ENCODE results near the gene FOXN1.

The FOXN1 gene

GRCh38 chr17:28541439-28541838 is 35.3 kb downstream of the FOXN1 start:
- Histone ChIP-seq H3K79me2 (ENCODE audit: insufficient read depth, low read length) (no peaks in the 10 kb centered on the region), H3K4me2 (ENCODE audit: low read depth, low read length, poor library complexity, severe bottlenecking) (no peak overlapping the region), H4K20me1 (ENCODE audit: insufficient read depth, low read length, poor library complexity, severe bottlenecking) (no peaks in the 10 kb centered on the region), H3K4me3 (ENCODE audit: low read length, poor library complexity, severe bottlenecking) (no peak overlapping the region), H3K9me2 (replicated peaks; ENCODE audit: low read depth, low read length) (no peaks in the 10 kb centered on the region), H3K9ac (ENCODE audit: low read depth, low read length, poor library complexity, severe bottlenecking) (no peak overlapping the region), H3K36me3 (ENCODE audit: insufficient read depth, low read length) (no peaks in the 10 kb centered on the region), H3F3A (ENCODE audit: low read depth) (no peaks in the 10 kb centered on the region), H3K9me3 (ENCODE audit: insufficient read depth, low read depth, low read length) (no peaks in the 10 kb centered on the region), H2AFZ (ENCODE audit: low read length) (no peak overlapping the region), H3K4me1 (ENCODE audit: insufficient read depth, low read length, poor library complexity, severe bottlenecking) (no peaks in the 10 kb centered on the region), H3K27me3 (ENCODE audit: insufficient read depth, low read length, poor library complexity, severe bottlenecking) (no peaks in the 10 kb centered on the region)
- TF ChIP-seq CTCF (conservative IDR thresholded peaks at IDR 0.05; ENCODE audit: low read length): no peak
- TF ChIP-seq EZH2phosphoT487 (IDR thresholded peaks at IDR 0.05; ENCODE audit: borderline replicate concordance): no peak

- no peaks in the 10 kb centered on the region for H3F3A ChIP-seq (ENCODE audit: low read depth)
- H3K27me3 ChIP-seq (ENCODE audit: insufficient read depth, low read length, poor library complexity, severe bottlenecking): no peaks in the 10 kb centered on the region
- H3K4me2 ChIP-seq (ENCODE audit: low read depth, low read length, poor library complexity, severe bottlenecking): no peak overlapping the region
- no peak overlapping the region for H2AFZ ChIP-seq (ENCODE audit: low read length)
- H3K9me3 ChIP-seq (ENCODE audit: insufficient read depth, low read depth, low read length): no peaks in the 10 kb centered on the region
- peaks cover 5% of the 10 kb centered on the region; the same call in 1 of the 2 replicates for H3K79me2 ChIP-seq (ENCODE audit: insufficient read depth, low read length)
- peaks cover 13% of the 10 kb centered on the region for H3K4me1 ChIP-seq (ENCODE audit: insufficient read depth, low read length, poor library complexity, severe bottlenecking)
- H4K20me1 ChIP-seq (ENCODE audit: insufficient read depth, low read length, poor library complexity, severe bottlenecking): no peaks in the 10 kb centered on the region
- H3K9ac ChIP-seq (ENCODE audit: low read depth, low read length, poor library complexity, severe bottlenecking): no peak overlapping the region
- H3K36me3 ChIP-seq (ENCODE audit: insufficient read depth, low read length): no peaks in the 10 kb centered on the region; the same call in 1 of the 2 replicates
- TF ChIP-seq EZH2phosphoT487 (IDR thresholded peaks at IDR 0.05; ENCODE audit: borderline replicate concordance) (no peak), CTCF (conservative IDR thresholded peaks at IDR 0.05; ENCODE audit: low read length) (no peak)
- no peak overlapping the region for H3K4me3 ChIP-seq (ENCODE audit: low read length, poor library complexity, severe bottlenecking)
- H3K9me2 ChIP-seq (replicated peaks; ENCODE audit: low read depth, low read length): no peaks in the 10 kb centered on the region
These were observed 38.4 kb downstream of the FOXN1 start for GRCh38 chr17:28544402-28545140.

- Histone ChIP-seq H3K9ac (ENCODE audit: low read depth, low read length, poor library complexity, severe bottlenecking) (no peak overlapping the region), H3K4me3 (ENCODE audit: low read length, poor library complexity, severe bottlenecking) (no peak overlapping the region), H3K27me3 (ENCODE audit: insufficient read depth, low read length, poor library complexity, severe bottlenecking) (no peaks in the 10 kb centered on the region), H3K9me2 (replicated peaks; ENCODE audit: low read depth, low read length) (no peaks in the 10 kb centered on the region), H3K4me2 (ENCODE audit: low read depth, low read length, poor library complexity, severe bottlenecking) (no peak overlapping the region), H3F3A (ENCODE audit: low read depth) (no peaks in the 10 kb centered on the region), H3K79me2 (ENCODE audit: insufficient read depth, low read length) (peaks cover 5% of the 10 kb centered on the region; the same call in 1 of the 2 replicates), H3K9me3 (ENCODE audit: insufficient read depth, low read depth, low read length) (no peaks in the 10 kb centered on the region), H2AFZ (ENCODE audit: low read length) (no peak overlapping the region), H3K4me1 (ENCODE audit: insufficient read depth, low read length, poor library complexity, severe bottlenecking) (peaks cover 18% of the 10 kb centered on the region), H4K20me1 (ENCODE audit: insufficient read depth, low read length, poor library complexity, severe bottlenecking) (no peaks in the 10 kb centered on the region), H3K36me3 (ENCODE audit: insufficient read depth, low read length) (no peaks in the 10 kb centered on the region; the same call in 1 of the 2 replicates)
- TF ChIP-seq CTCF (conservative IDR thresholded peaks at IDR 0.05; ENCODE audit: low read length) (no peak), EZH2phosphoT487 (IDR thresholded peaks at IDR 0.05; ENCODE audit: borderline replicate concordance) (no peak)
These were observed 39.0 kb downstream of the FOXN1 start for GRCh38 chr17:28545141-28545503.

Data from Loucy (cell line).